ENCODE data around the gene TRIM10.
A peak's percentile ranks its signal among the peaks of the same experiment; 100 is the strongest.

TRIM10 gene

DNA sequence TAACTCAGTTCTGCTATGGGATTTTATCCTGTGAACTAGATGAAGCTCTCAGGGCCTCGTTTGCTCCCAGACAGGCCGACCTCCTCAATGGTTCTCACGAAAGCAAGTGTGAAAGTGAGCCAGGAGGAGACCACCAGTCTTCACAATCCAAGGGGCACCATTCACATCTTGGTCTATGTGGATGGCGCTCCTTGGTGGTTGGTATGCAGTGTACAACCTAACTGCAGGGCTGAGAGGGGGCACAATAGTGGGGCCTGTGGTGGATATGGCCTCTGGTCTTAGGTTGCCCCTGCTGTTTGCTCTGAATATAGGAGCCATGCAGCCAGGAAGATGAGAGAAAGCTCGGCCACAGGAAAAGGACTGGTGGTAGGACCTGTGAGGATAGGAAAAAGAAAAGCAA is 27.5 kb upstream of the TRIM10 start:
- no peak overlapping the region for H3K4me3 ChIP-seq (ENCODE audit: low read depth, low read length)
- H3K27ac ChIP-seq (ENCODE audit: extremely low read depth, low read depth, low read length) = no peak overlapping the region
- TF ChIP-seq, protein P1, sequence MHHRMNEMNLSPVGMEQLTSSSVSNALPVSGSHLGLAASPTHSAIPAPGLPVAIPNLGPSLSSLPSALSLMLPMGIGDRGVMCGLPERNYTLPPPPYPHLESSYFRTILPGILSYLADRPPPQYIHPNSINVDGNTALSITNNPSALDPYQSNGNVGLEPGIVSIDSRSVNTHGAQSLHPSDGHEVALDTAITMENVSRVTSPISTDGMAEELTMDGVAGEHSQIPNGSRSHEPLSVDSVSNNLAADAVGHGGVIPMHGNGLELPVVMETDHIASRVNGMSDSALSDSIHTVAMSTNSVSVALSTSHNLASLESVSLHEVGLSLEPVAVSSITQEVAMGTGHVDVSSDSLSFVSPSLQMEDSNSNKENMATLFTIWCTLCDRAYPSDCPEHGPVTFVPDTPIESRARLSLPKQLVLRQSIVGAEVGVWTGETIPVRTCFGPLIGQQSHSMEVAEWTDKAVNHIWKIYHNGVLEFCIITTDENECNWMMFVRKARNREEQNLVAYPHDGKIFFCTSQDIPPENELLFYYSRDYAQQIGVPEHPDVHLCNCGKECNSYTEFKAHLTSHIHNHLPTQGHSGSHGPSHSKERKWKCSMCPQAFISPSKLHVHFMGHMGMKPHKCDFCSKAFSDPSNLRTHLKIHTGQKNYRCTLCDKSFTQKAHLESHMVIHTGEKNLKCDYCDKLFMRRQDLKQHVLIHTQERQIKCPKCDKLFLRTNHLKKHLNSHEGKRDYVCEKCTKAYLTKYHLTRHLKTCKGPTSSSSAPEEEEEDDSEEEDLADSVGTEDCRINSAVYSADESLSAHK (tag by site-specific recombination; IDR thresholded peaks at IDR 0.05) = no peak
- TF ChIP-seq ZNF2 (tag by site-specific recombination; IDR thresholded peaks at IDR 0.05) (no peak), ZNF114 (tag by site-specific recombination; IDR thresholded peaks at IDR 0.05) (no peak), RBAK (tag by site-specific recombination; IDR thresholded peaks at IDR 0.05) (no peak), ZNF174 (tag by site-specific recombination; IDR thresholded peaks at IDR 0.05) (no peak), ZNF366 (tag by site-specific recombination; conservative IDR thresholded peaks at IDR 0.05) (no peak), GLIS2 (tag by site-specific recombination; IDR thresholded peaks at IDR 0.05) (no peak), BCL11B (tag by site-specific recombination; IDR thresholded peaks at IDR 0.05; ENCODE audit: low read depth) (no peak), ZNF223 (tag by site-specific recombination; IDR thresholded peaks at IDR 0.05) (no peak), ZNF677 (tag by site-specific recombination; IDR thresholded peaks at IDR 0.05) (no peak), ZFP37 (tag by site-specific recombination; IDR thresholded peaks at IDR 0.05) (no peak), IKZF3 (tag by site-specific recombination; IDR thresholded peaks at IDR 0.05) (no peak), ZIC2 (tag by site-specific recombination; IDR thresholded peaks at IDR 0.05) (no peak), ZNF423 (tag by site-specific recombination; IDR thresholded peaks at IDR 0.05) (no peak), TRIM28 (IDR thresholded peaks at IDR 0.05; ENCODE audit: borderline replicate concordance, low read length) (no peak), ZNF518A (tag by site-specific recombination; conservative IDR thresholded peaks at IDR 0.05; ENCODE audit: low read depth) (no peak)
- TF ChIP-seq, protein P2, sequence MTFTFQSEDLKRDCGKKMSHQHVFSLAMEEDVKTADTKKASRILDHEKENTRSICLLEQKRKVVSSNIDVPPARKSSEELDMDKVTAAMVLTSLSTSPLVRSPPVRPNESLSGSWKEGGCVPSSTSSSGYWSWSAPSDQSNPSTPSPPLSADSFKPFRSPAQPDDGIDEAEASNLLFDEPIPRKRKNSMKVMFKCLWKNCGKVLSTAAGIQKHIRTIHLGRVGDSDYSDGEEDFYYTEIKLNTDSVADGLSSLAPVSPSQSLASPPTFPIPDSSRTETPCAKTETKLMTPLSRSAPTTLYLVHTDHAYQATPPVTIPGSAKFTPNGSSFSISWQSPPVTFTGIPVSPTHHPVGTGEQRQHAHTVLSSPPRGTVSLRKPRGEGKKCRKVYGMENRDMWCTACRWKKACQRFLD (tag by site-specific recombination; IDR thresholded peaks at IDR 0.05) = no peak
- H3K9me3 ChIP-seq (ENCODE audit: control insufficient read depth, insufficient read depth, low read depth, low read length) = no peaks in the 10 kb centered on the region
- ChIA-PET POLR2A (no interaction called here), CTCF (interaction anchor here (1.7 kb wide), 1 partner anchor 535 kb away, joined by 3 read pairs; no protein-coding TSS in a partner anchor)
- H3K4me1 ChIP-seq (ENCODE audit: control insufficient read depth, insufficient read depth, low read length) = no peaks in the 10 kb centered on the region
- H3K36me3 ChIP-seq (ENCODE audit: control insufficient read depth in 2 of 2, insufficient read depth in 1 of 2, low read length in 2 of 2) = peaks cover 18 to 79% of the 10 kb centered on the region in 2 experiments

DNA sequence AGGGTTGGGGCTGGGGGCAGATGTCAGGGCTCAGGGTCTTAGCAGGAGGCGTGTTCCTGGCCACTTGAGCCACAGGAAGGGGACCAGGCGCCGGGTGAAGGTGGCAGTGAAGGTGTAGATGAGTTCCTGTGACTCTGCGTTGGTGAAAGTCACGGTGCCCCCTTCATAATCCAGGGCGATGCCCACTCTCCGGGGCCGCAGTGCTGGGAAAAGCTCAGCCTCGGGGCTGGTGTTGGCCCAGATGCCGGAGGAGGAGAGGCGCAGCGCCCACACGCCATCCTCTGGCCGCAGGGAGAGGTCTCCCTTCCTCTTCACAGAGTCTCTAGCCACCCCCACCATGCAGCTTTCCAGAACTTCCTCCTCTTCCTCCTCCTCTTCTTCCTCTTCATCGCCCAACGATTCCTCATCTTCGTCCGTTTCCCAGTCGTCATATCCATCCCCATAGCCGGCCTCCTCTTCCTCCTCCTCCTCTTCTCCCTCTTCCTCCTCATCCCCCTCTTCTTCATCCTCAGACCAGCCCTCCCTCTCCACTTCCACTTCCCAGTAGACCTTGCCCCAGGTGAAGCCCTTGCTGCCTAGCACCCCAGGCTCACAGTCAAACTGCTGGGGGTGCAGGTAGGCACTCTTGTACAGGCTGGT is 25.0 kb upstream of the TRIM10 start:
- H3K4me1 ChIP-seq (ENCODE audit: control insufficient read depth, insufficient read depth, low read length) = no peaks in the 10 kb centered on the region
- ChIA-PET POLR2A (no interaction called here), CTCF (interaction anchor here (0.7 kb wide), 1 partner anchor 89 kb away, joined by 4 read pairs; no protein-coding TSS in a partner anchor)
- H3K9me3 ChIP-seq (ENCODE audit: control insufficient read depth, insufficient read depth, low read depth, low read length) = no peaks in the 10 kb centered on the region
- H3K4me3 ChIP-seq (ENCODE audit: low read depth, low read length) = no peak overlapping the region
- peaks cover 12 to 60% of the 10 kb centered on the region in 2 experiments for H3K36me3 ChIP-seq (ENCODE audit: control insufficient read depth in 2 of 2, insufficient read depth in 1 of 2, low read length in 2 of 2)
- no peak overlapping the region for H3K27ac ChIP-seq (ENCODE audit: extremely low read depth, low read depth, low read length)
- TF ChIP-seq ZXDB (tag by site-specific recombination; IDR thresholded peaks at IDR 0.05) (no peak), ZNF791 (tag by site-specific recombination; IDR thresholded peaks at IDR 0.05) (no peak), ZNF391 (tag by site-specific recombination; IDR thresholded peaks at IDR 0.05; ENCODE audit: borderline replicate concordance, low read depth) (no peak), ZNF280C (tag by site-specific recombination; IDR thresholded peaks at IDR 0.05) (no peak), ZNF658 (tag by site-specific recombination; IDR thresholded peaks at IDR 0.05) (no peak), KLF10 (tag by site-specific recombination; IDR thresholded peaks at IDR 0.05) (no peak)
- TF ChIP-seq, protein P3, sequence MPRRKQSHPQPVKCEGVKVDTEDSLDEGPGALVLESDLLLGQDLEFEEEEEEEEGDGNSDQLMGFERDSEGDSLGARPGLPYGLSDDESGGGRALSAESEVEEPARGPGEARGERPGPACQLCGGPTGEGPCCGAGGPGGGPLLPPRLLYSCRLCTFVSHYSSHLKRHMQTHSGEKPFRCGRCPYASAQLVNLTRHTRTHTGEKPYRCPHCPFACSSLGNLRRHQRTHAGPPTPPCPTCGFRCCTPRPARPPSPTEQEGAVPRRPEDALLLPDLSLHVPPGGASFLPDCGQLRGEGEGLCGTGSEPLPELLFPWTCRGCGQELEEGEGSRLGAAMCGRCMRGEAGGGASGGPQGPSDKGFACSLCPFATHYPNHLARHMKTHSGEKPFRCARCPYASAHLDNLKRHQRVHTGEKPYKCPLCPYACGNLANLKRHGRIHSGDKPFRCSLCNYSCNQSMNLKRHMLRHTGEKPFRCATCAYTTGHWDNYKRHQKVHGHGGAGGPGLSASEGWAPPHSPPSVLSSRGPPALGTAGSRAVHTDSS (tag by site-specific recombination; IDR thresholded peaks at IDR 0.05) = peak; percentile 97
